ENCODE measurements around the gene GALNT10.

GALNT10 gene

GRCh38 chr5:154275566-154275965, 85.0 kb downstream of the GALNT10 start:
- TF ChIP-seq CTCF (IDR thresholded peaks at IDR 0.05; ENCODE audit: low read depth, low read length), result no peak
- H3K4me3 ChIP-seq (replicated peaks in 1 of 2; ENCODE audit: low read depth in 2 of 2, low read length in 2 of 2), result no peak overlapping the region
- DNase-seq (ENCODE audit: low read depth in 2 of 2), result no peak

DNA sequence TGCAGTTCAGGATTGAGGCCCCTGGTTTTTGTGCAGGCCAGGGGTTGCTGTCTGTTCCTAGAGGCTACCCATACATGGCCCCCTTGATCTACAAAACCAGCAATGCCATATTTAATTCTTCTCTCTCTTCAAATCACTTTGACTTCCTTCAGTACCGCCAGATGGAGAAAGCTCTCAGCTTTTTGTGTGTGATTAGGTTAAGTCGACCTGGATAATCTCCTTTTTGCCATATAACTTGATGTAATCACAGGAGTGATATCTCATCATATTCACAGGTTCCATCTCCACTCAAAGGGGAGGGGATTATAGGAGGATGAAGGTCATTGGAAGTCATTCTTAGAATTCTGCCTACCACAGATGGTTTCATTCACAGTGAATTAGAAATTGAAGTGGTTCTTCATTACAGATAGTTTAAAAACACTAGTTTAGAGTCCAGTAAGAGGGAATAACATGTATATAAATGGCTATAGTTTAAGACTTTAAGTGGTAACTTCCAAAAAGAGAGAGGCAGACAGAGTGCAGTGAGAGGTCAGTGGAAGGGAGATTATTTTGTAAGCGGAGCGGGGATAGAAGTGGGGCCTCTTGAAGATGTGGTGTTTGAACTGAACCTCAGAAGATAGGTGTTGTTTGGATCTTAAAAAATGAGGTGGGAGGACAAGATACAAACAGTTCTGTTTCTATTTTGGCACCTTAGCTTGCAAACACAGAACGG, 85.9 kb downstream of the GALNT10 start:
- H3K4me3 ChIP-seq (replicated peaks in 1 of 2; ENCODE audit: low read depth in 2 of 2, low read length in 2 of 2), result no peak overlapping the region
- no peak for TF ChIP-seq CTCF (IDR thresholded peaks at IDR 0.05; ENCODE audit: low read depth, low read length)
- no peak for DNase-seq (ENCODE audit: low read depth in 2 of 2)

- no peak overlapping the region for H3K4me3 ChIP-seq (replicated peaks in 1 of 2; ENCODE audit: low read depth in 2 of 2, low read length in 2 of 2)
- peak; percentile 91 to 95 for DNase-seq (ENCODE audit: low read depth in 2 of 2)
- TF ChIP-seq CTCF (IDR thresholded peaks at IDR 0.05; ENCODE audit: low read depth, low read length), result no peak
Observed at GRCh38 chr5:154276973-154277331, 86.4 kb downstream of the GALNT10 start.

- no peak overlapping the region for H3K4me3 ChIP-seq (replicated peaks in 1 of 2; ENCODE audit: low read depth in 2 of 2, low read length in 2 of 2)
- no peak for TF ChIP-seq CTCF (IDR thresholded peaks at IDR 0.05; ENCODE audit: low read depth, low read length)
Observed at GRCh38 chr5:154277499-154277898, 87.0 kb downstream of the GALNT10 start.

GRCh38 chr5:154278186-154278585, 87.7 kb downstream of the GALNT10 start:
- peak in 1 of 2 donors; percentile 48 for DNase-seq (ENCODE audit: low read depth in 2 of 2)
- H3K4me3 ChIP-seq (replicated peaks in 1 of 2; ENCODE audit: low read depth in 2 of 2, low read length in 2 of 2), result no peak overlapping the region
- TF ChIP-seq CTCF (IDR thresholded peaks at IDR 0.05; ENCODE audit: low read depth, low read length), result no peak

More at GRCh38 chr5:154277499-154277898, 87.0 kb downstream of the GALNT10 start:
- no peak for DNase-seq (ENCODE audit: low read depth in 2 of 2)

- no peak overlapping the region for H3K4me3 ChIP-seq (replicated peaks in 1 of 2; ENCODE audit: low read depth in 2 of 2, low read length in 2 of 2)
- no peak for TF ChIP-seq CTCF (IDR thresholded peaks at IDR 0.05; ENCODE audit: low read depth, low read length)
- no peak for DNase-seq (ENCODE audit: low read depth in 2 of 2)
Observed at GRCh38 chr5:154278908-154279307, 88.4 kb downstream of the GALNT10 start.

DNA sequence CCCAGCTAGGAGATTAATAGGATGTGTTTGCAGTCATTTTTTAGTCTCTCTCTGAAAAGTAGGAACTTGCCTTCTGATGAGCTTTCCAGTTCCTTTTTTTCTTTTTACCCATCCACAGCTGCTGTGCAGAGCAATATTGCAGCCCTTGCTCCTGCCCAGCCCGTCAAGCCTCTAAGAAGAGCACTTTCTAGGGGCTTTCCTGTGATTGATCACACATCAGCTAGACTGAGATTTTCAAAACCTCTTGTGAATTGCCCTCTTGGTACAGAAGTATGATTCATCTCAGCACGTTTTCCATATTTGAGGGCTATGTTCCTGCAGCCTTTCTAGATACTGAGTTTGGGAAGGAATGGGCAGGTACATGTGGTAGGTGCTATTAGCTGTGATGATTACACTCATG, 93.9 kb downstream of the GALNT10 start:
- no peak for TF ChIP-seq CTCF (IDR thresholded peaks at IDR 0.05; ENCODE audit: low read depth, low read length)
- no peak overlapping the region for H3K4me3 ChIP-seq (replicated peaks in 1 of 2; ENCODE audit: low read depth in 2 of 2, low read length in 2 of 2)
- DNase-seq (ENCODE audit: low read depth in 2 of 2), result no peak

Measured in cardiac fibroblast (primary cell).